Stomach (tissue), 9 donors: Measurements from ENCODE around the gene CREB5. TPM values are rescaled to one million over a fixed set of nuclear protein-coding genes. Genes with fewer than 3 reads are reported as not detected.

Experiments
- DNase-seq, 2 donors: peaks; one replicate each; pipeline versions ENCODE4 v3.0.0 to v3.0.0-alpha.2; 2013 to 2019
- H3K27ac ChIP-seq, 5 donors: fragments of 200-600 bp in 4 of 5; sonication (generic) in 4 of 5; one replicate each; pipeline ENCODE4 v1.5.1; 2013 to 2019; ENCODE audit warnings: mild to moderate bottlenecking in 1 of 5, moderate library complexity in 1 of 5
- H3K27me3 ChIP-seq, 3 donors: fragments of 200-600 bp; sonication (generic); one replicate each; pipeline ENCODE4 v1.5.1; 2017 to 2019; ENCODE audit warnings: mixed run types in 1 of 3
- H3K36me3 ChIP-seq, 4 donors: fragments of 200-600 bp; sonication (generic); 1 replicate in 3 of 4; 2 replicates in 1 of 4; pipeline ENCODE4 v1.5.1; 2016 to 2019
- H3K4me1 ChIP-seq, 4 donors: fragments of 200-600 bp; sonication (generic); one replicate each; pipeline ENCODE4 v1.5.1; 2016 to 2019
- H3K4me3 ChIP-seq, 4 donors: fragments of 200-600 bp; sonication (generic) in 3 of 4; one replicate each; pipeline ENCODE4 v1.5.1; 2016 to 2019; ENCODE audit warnings: mild to moderate bottlenecking in 1 of 4
- H3K9me3 ChIP-seq, 4 donors: fragments of 200-600 bp; sonication (generic); one replicate each; pipeline ENCODE4 v1.5.1; 2016 to 2019
- CTCF ChIP-seq, 7 experiments: fragments of 450-650 bp in 4 of 7; fragments of 200-600 bp in 3 of 7; sonication (generic) in 3 of 7; IDR thresholded peaks; one replicate each; pipeline ENCODE4 v1.5.1; 2016 to 2019; ENCODE audit warnings: antibody characterized with exemption in 7 of 7, control low read depth in 2 of 7, mild to moderate bottlenecking in 1 of 7
- EP300 ChIP-seq: sonication (generic); formaldehyde crosslinking; IDR thresholded peaks from one replicate; pipeline ENCODE4 v1.6.1; 2017; ENCODE audit warnings: antibody characterized with exemption
- POLR2A ChIP-seq, 4 donors: fragments of 450-650 bp; IDR thresholded peaks; one replicate each; pipeline ENCODE4 v1.6.1; 2016; ENCODE audit warnings: antibody characterized with exemption in 4 of 4, control low read depth in 2 of 4, mild to moderate bottlenecking in 1 of 4, moderate library complexity in 1 of 4
- POLR2AphosphoS5 ChIP-seq, 3 donors: sonication (generic); formaldehyde crosslinking; IDR thresholded peaks; one replicate each; pipeline ENCODE4 v1.6.1; 2016; ENCODE audit warnings: antibody characterized with exemption in 3 of 3
- WGBS, 5 donors: extraction: QIAGEN DNeasy Blood & Tissue Kit in 3 of 5; methylation state at CpG; one replicate each; pipeline versions ENCODE4 v1.1.5 to v1.1.7; 2013 to 2018; 5-methylcytosine and 5-hydroxymethylcytosine counted together
- intact Hi-C: fragments of 100-400 bp; cut with DNase I; formaldehyde crosslinking; loops from one replicate; pipeline ENCODE4 v1.15.1; 2023; ENCODE audit warnings: low total_unique reads
- polyA plus RNA-seq, 3 donors: library from polyadenylated mRNA; stranded (reverse); fragments of 200-250 nt; gene quantifications; one replicate each; pipeline ENCODE4 v1.2.3, GENCODE V29; 2013
- total RNA-seq, 5 donors: library from RNA; depleted of rRNA; stranded (reverse); fragments of >200 nt; gene quantifications; one replicate each; pipeline versions ENCODE4 v1.1.0 to v1.2.3, GENCODE V29; 2014 to 2016
- donor health status: healthy with polysubstance abuse.
- donor health status: Bipolar disorder and iron deficiency.
- donor health status: healthy.

CREB5 gene
- total and polyA plus RNA-seq, 8 donors: 0.68 to 30.3 (median 1.5) TPM; not detected in 1

- Histone ChIP-seq H3K36me3 (peaks cover 0 to 5% (median 0%) of the 10 kb centered on the region in 4 donors), H3K9me3 (no peaks in the 10 kb centered on the region), H3K27ac (no peak overlapping the region), H3K4me3 (no peak overlapping the region), H3K27me3 (no peaks in the 10 kb centered on the region), H3K4me1 (peaks cover 0 to 6% (median 0%) of the 10 kb centered on the region in 4 donors)
- intact Hi-C loops: no loop called here
- TF ChIP-seq CTCF (IDR thresholded peaks at IDR 0.05) (no peak), POLR2AphosphoS5 (IDR thresholded peaks at IDR 0.05) (no peak), POLR2A (IDR thresholded peaks at IDR 0.05) (no peak), EP300 (no peak)
- no peak for DNase-seq
- 70 to 91% (median 83%) methylated on average over 3 of the region's 3 CpGs for WGBS, 5 donors
Observed at GRCh38 chr7:28717445-28718054, 305.2 kb downstream of the CREB5 start.

GRCh38 chr7:28718055-28718481 lies 305.8 kb downstream of the CREB5 start:
- intact Hi-C loops: no loop called here
- Histone ChIP-seq H3K27me3 (no peaks in the 10 kb centered on the region), H3K27ac (no peak overlapping the region)

DNA sequence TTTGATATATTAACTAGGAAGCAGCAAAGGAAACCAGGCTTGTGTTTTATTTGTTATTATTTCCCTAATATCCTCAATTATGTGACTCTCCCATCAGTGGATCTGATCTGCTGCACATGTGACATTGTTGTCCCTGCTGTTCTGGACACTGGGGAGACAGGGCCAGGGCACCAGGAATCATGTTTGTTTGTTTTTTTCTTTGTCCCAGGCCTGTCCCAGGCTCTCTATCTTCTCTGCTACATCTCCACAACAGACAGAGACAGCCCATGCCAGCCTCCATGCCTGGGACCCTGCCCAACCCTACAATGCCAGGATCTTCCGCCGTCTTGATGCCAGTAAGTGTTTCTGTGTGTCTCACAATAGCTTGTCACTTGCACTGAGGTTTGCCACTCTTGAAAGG lies 306.2 kb downstream of the CREB5 start:
- H3K9me3 ChIP-seq: no peaks in the 10 kb centered on the region
- H3K27me3 ChIP-seq: no peaks in the 10 kb centered on the region
- H3K36me3 ChIP-seq: peaks cover 0 to 5% (median 0%) of the 10 kb centered on the region in 4 donors
- H3K4me1 ChIP-seq: peaks cover 0 to 6% (median 0%) of the 10 kb centered on the region in 4 donors
- intact Hi-C loops: no loop called here
- no peak for DNase-seq
- 74 to 100% (median 91%) methylated on average over 2 of the region's 2 CpGs for WGBS, 5 donors
- H3K4me3 ChIP-seq: no peak overlapping the region
- H3K27ac ChIP-seq: no peak overlapping the region
- TF ChIP-seq POLR2AphosphoS5 (IDR thresholded peaks at IDR 0.05) (no peak), EP300 (no peak), CTCF (IDR thresholded peaks at IDR 0.05) (no peak), POLR2A (IDR thresholded peaks at IDR 0.05) (no peak)

More at GRCh38 chr7:28718055-28718481, 305.8 kb downstream of the CREB5 start:
- Histone ChIP-seq H3K4me3 (no peak overlapping the region), H3K36me3 (peaks cover 0 to 5% (median 0%) of the 10 kb centered on the region in 4 donors), H3K4me1 (peaks cover 0 to 6% (median 0%) of the 10 kb centered on the region in 4 donors), H3K9me3 (no peaks in the 10 kb centered on the region)
- TF ChIP-seq EP300 (no peak), CTCF (IDR thresholded peaks at IDR 0.05) (no peak)
- DNase-seq: no peak
- WGBS, 5 donors: 70 to 78% (median 76%) methylated on average over 9 of the region's 9 CpGs

GRCh38 chr7:28722684-28723083 lies 310.4 kb downstream of the CREB5 start:
- Histone ChIP-seq H3K9me3 (no peaks in the 10 kb centered on the region), H3K4me3 (no peak overlapping the region), H3K27ac (no peak overlapping the region), H3K27me3 (no peaks in the 10 kb centered on the region), H3K4me1 (peaks cover 0 to 20% (median 10%) of the 10 kb centered on the region in 4 donors), H3K36me3 (peaks cover 0 to 5% (median 0%) of the 10 kb centered on the region in 4 donors)
- no peak for DNase-seq
- intact Hi-C loops: no loop called here
- no peak for TF ChIP-seq CTCF (IDR thresholded peaks at IDR 0.05)
- TF ChIP-seq EP300: no peak
- TF ChIP-seq POLR2AphosphoS5 (IDR thresholded peaks at IDR 0.05): no peak
- TF ChIP-seq POLR2A (IDR thresholded peaks at IDR 0.05): no peak
- 85 to 92% (median 90%) methylated on average over 4 of the region's 4 CpGs for WGBS, 5 donors
